WTC11 (cell line): ENCODE measurements around the gene HIBADH. TPM values are rescaled to one million over a fixed set of nuclear protein-coding genes. Genes with fewer than 3 reads are reported as not detected.

Source experiments
- ATAC-seq: fragments of 200-7000 bp; cut with Tn5 transposase; 2 replicates; pipeline ENCODE4 v1.10.0; 2021; ENCODE audit warnings: mild to moderate bottlenecking, moderate library complexity
- CTCF ChIA-PET: fragments of 300-600 bp; sonication (Branson Sonifier 250); formaldehyde crosslinking; loops from one replicate; lab custom pipeline; 2021; ENCODE audit warnings: antibody characterized with exemption; lab: Charles Lee
- POLR2A ChIA-PET: fragments of 350-600 bp; sonication (Branson Sonifier 250); formaldehyde crosslinking; loops from one replicate; lab custom pipeline; 2021; ENCODE audit warnings: antibody characterized with exemption; lab: Charles Lee
- DNase-seq: peaks from one replicate; pipeline ENCODE4 v3.0.0; 2021; ENCODE audit warnings: low spot score
- H3K27ac Mint-ChIP-seq: 2 replicates; pipeline ENCODE4 v1.8.0; 2021; ENCODE audit warnings: mixed read lengths
- H3K27me3 Mint-ChIP-seq: 2 replicates; pipeline ENCODE4 v1.8.0; 2021; ENCODE audit warnings: low read depth, mild to moderate bottlenecking, moderate library complexity, mixed read lengths
- H3K36me3 Mint-ChIP-seq: 2 replicates; pipeline ENCODE4 v1.8.0; 2021; ENCODE audit warnings: mixed read lengths
- H3K4me1 Mint-ChIP-seq: 2 replicates; pipeline ENCODE4 v1.8.0; 2022; ENCODE audit warnings: mixed read lengths
- H3K4me3 Mint-ChIP-seq: 2 replicates; pipeline ENCODE4 v1.8.0; 2021; ENCODE audit warnings: mild to moderate bottlenecking, moderate library complexity, mixed read lengths
- H3K9me3 Mint-ChIP-seq: 2 replicates; pipeline ENCODE4 v1.8.0; 2021; ENCODE audit warnings: mixed read lengths
- ETV6 ChIP-seq: sonication (generic); formaldehyde crosslinking; IDR thresholded peaks from 2 replicates; pipeline ENCODE4 v1.8.1; 2022; ENCODE audit warnings: mild to moderate bottlenecking, missing genetic modification reagents
- FOXJ3 ChIP-seq: sonication (generic); formaldehyde crosslinking; IDR thresholded peaks from 2 replicates; pipeline ENCODE4 v1.9.0; 2021; ENCODE audit warnings: missing genetic modification reagents, mild to moderate bottlenecking, borderline replicate concordance
- FOXK1 ChIP-seq: sonication (generic); formaldehyde crosslinking; IDR thresholded peaks from 2 replicates; pipeline ENCODE4 v1.8.0; 2022; ENCODE audit warnings: mild to moderate bottlenecking, moderate library complexity, missing genetic modification reagents
- FOXP1 ChIP-seq: sonication (generic); formaldehyde crosslinking; IDR thresholded peaks from 2 replicates; pipeline ENCODE4 v1.8.0; 2022; ENCODE audit warnings: missing genetic modification reagents, mild to moderate bottlenecking, moderate library complexity, borderline replicate concordance
- GRHL2 ChIP-seq: fragments of 250-450 bp; sonication (Bioruptor Pico); IDR thresholded peaks from 2 replicates; pipeline ENCODE4 v1.8.0; 2022; ENCODE audit warnings: mild to moderate bottlenecking, moderate library complexity; ENCODE audit not compliant: insufficient replicate concordance, severe bottlenecking
- KAT7 ChIP-seq: sonication (generic); formaldehyde crosslinking; IDR thresholded peaks from 2 replicates; pipeline ENCODE4 v1.8.1; 2023; ENCODE audit warnings: missing genetic modification reagents, mild to moderate bottlenecking, borderline replicate concordance
- MXD4 ChIP-seq: fragments of 250-450 bp; sonication (Bioruptor Pico); IDR thresholded peaks from 2 replicates; pipeline ENCODE4 v1.8.0; 2021; ENCODE audit warnings: mild to moderate bottlenecking, moderate library complexity, borderline replicate concordance
- NR2C2 ChIP-seq: sonication (generic); formaldehyde crosslinking; IDR thresholded peaks from 2 replicates; pipeline ENCODE4 v1.8.0; 2022; ENCODE audit warnings: mild to moderate bottlenecking, missing genetic modification reagents
- PRRX2 ChIP-seq: fragments of 250-450 bp; sonication (Bioruptor Pico); IDR thresholded peaks from 2 replicates; pipeline ENCODE4 v1.8.0; 2021; ENCODE audit warnings: mild to moderate bottlenecking
- SP1 ChIP-seq: sonication (generic); formaldehyde crosslinking; conservative IDR thresholded peaks from 2 replicates; pipeline ENCODE4 v1.8.1; 2022; ENCODE audit warnings: missing genetic modification reagents
- ZNF121 ChIP-seq: sonication (generic); formaldehyde crosslinking; IDR thresholded peaks from 2 replicates; pipeline ENCODE4 v1.8.0; 2023; ENCODE audit warnings: missing genetic modification reagents
- ZNF138 ChIP-seq: sonication (generic); formaldehyde crosslinking; conservative IDR thresholded peaks from 2 replicates; pipeline ENCODE4 v1.8.1; 2022; ENCODE audit warnings: mild to moderate bottlenecking, moderate library complexity, missing genetic modification reagents
- ZNF317 ChIP-seq: sonication (generic); formaldehyde crosslinking; IDR thresholded peaks from 2 replicates; pipeline ENCODE4 v1.8.1; 2023; ENCODE audit warnings: low read depth, mild to moderate bottlenecking, moderate library complexity, missing genetic modification reagents, borderline replicate concordance
- ZNF416 ChIP-seq: fragments of 250-450 bp; sonication (Bioruptor Pico); IDR thresholded peaks from 2 replicates; pipeline ENCODE4 v1.9.0; 2021; ENCODE audit warnings: mild to moderate bottlenecking, inconsistent platforms
- ZNF423 ChIP-seq: fragments of 250-450 bp; sonication (Bioruptor Pico); IDR thresholded peaks from 2 replicates; pipeline ENCODE4 v2.1.2; 2022; ENCODE audit warnings: mild to moderate bottlenecking, moderate library complexity
- total RNA-seq: library from RNA; stranded (reverse); gene quantifications from 3 replicates; pipeline ENCODE4 v1.2.3, GENCODE V29; 2021
- TF ChIP-seq, protein P1 (sequence below): sonication (generic); formaldehyde crosslinking; IDR thresholded peaks from 2 replicates; pipeline ENCODE4 v1.8.0; 2022; ENCODE audit warnings: mild to moderate bottlenecking, missing genetic modification reagents
- TF ChIP-seq, protein P2 (sequence below): sonication (generic); formaldehyde crosslinking; IDR thresholded peaks from 2 replicates; pipeline ENCODE4 v1.8.1; 2022; ENCODE audit warnings: missing genetic modification reagents, borderline replicate concordance
- TF ChIP-seq, protein P3 (sequence below): sonication (generic); formaldehyde crosslinking; IDR thresholded peaks from 2 replicates; pipeline ENCODE4 v1.8.1; 2023; ENCODE audit warnings: mild to moderate bottlenecking, missing genetic modification reagents
- TF ChIP-seq, protein P4 (sequence below): sonication (generic); formaldehyde crosslinking; conservative IDR thresholded peaks from 2 replicates; pipeline ENCODE4 v1.8.1; 2023; ENCODE audit warnings: mild to moderate bottlenecking, low read depth, missing genetic modification reagents, moderate library complexity
- TF ChIP-seq, protein P5 (sequence below): sonication (generic); formaldehyde crosslinking; IDR thresholded peaks from 2 replicates; pipeline ENCODE4 v1.8.1; 2022; ENCODE audit warnings: mild to moderate bottlenecking, missing genetic modification reagents, moderate library complexity, borderline replicate concordance
- TF ChIP-seq, protein P6 (sequence below): sonication (generic); formaldehyde crosslinking; IDR thresholded peaks from 2 replicates; pipeline ENCODE4 v1.8.0; 2023; ENCODE audit warnings: mild to moderate bottlenecking, missing genetic modification reagents
- TF ChIP-seq, protein P7 (sequence below): sonication (generic); formaldehyde crosslinking; IDR thresholded peaks from 2 replicates; pipeline ENCODE4 v1.8.0; 2022; ENCODE audit warnings: mild to moderate bottlenecking, missing genetic modification reagents
- TF ChIP-seq, protein P8 (sequence below): sonication (generic); formaldehyde crosslinking; IDR thresholded peaks from 2 replicates; pipeline ENCODE4 v1.8.0; 2022; ENCODE audit warnings: mild to moderate bottlenecking, missing genetic modification reagents
- TF ChIP-seq, protein P9 (sequence below): sonication (generic); formaldehyde crosslinking; IDR thresholded peaks from 2 replicates; pipeline ENCODE4 v1.8.1; 2023; ENCODE audit warnings: mild to moderate bottlenecking, missing genetic modification reagents, moderate library complexity

The HIBADH gene
- total RNA-seq, 1 experiment from 2014 or later = 27.9 TPM

DNA sequence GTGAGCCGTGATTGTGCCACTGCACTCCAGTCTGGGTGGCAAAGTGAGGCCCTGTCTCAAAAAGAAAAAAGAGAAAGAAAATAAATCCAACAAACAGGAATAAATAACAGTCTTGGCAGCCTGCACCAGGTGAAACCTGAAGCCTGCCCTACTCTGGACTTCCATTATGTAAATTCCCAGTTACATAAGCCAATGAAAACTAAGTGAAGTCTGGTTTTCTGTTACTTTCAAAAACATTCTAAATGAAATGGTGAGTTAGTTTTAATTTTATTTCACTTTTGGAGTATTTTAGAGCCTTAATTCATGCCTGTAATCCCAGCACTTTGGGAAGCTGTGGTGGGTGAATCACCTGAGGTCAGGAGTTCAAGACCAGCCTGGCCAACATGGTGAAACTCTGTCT, 22.5 kb upstream of the HIBADH start:
- Mint-ChIP-seq H3K9me3 (peaks cover 12% of the 10 kb centered on the region; the same call in 1 of the 2 replicates), H3K4me1 (peaks cover 9% of the 10 kb centered on the region), H3K27me3 (no peaks in the 10 kb centered on the region), H3K27ac (no peak overlapping the region), H3K36me3 (no peaks in the 10 kb centered on the region), H3K4me3 (no peak overlapping the region)
- ATAC-seq (no peak), DNase-seq (no peak)
- POLR2A ChIA-PET = no interaction called here
- CTCF ChIA-PET = no interaction called here
- no peak for TF ChIP-seq ZNF138
- no peak for TF ChIP-seq ZNF317 (CRISPR knock-in tag)
- TF ChIP-seq, protein P1, sequence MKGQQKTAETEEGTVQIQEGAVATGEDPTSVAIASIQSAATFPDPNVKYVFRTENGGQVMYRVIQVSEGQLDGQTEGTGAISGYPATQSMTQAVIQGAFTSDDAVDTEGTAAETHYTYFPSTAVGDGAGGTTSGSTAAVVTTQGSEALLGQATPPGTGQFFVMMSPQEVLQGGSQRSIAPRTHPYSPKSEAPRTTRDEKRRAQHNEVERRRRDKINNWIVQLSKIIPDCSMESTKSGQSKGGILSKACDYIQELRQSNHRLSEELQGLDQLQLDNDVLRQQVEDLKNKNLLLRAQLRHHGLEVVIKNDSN = no peak
- TF ChIP-seq, protein P2, sequence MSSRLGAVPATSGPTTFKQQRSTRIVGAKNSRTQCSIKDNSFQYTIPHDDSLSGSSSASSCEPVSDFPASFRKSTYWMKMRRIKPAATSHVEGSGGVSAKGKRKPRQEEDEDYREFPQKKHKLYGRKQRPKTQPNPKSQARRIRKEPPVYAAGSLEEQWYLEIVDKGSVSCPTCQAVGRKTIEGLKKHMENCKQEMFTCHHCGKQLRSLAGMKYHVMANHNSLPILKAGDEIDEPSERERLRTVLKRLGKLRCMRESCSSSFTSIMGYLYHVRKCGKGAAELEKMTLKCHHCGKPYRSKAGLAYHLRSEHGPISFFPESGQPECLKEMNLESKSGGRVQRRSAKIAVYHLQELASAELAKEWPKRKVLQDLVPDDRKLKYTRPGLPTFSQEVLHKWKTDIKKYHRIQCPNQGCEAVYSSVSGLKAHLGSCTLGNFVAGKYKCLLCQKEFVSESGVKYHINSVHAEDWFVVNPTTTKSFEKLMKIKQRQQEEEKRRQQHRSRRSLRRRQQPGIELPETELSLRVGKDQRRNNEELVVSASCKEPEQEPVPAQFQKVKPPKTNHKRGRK (CRISPR knock-in tag) = no peak
- TF ChIP-seq, protein P3, sequence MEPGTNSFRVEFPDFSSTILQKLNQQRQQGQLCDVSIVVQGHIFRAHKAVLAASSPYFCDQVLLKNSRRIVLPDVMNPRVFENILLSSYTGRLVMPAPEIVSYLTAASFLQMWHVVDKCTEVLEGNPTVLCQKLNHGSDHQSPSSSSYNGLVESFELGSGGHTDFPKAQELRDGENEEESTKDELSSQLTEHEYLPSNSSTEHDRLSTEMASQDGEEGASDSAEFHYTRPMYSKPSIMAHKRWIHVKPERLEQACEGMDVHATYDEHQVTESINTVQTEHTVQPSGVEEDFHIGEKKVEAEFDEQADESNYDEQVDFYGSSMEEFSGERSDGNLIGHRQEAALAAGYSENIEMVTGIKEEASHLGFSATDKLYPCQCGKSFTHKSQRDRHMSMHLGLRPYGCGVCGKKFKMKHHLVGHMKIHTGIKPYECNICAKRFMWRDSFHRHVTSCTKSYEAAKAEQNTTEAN (CRISPR knock-in tag) = no peak
- TF ChIP-seq, protein P4, sequence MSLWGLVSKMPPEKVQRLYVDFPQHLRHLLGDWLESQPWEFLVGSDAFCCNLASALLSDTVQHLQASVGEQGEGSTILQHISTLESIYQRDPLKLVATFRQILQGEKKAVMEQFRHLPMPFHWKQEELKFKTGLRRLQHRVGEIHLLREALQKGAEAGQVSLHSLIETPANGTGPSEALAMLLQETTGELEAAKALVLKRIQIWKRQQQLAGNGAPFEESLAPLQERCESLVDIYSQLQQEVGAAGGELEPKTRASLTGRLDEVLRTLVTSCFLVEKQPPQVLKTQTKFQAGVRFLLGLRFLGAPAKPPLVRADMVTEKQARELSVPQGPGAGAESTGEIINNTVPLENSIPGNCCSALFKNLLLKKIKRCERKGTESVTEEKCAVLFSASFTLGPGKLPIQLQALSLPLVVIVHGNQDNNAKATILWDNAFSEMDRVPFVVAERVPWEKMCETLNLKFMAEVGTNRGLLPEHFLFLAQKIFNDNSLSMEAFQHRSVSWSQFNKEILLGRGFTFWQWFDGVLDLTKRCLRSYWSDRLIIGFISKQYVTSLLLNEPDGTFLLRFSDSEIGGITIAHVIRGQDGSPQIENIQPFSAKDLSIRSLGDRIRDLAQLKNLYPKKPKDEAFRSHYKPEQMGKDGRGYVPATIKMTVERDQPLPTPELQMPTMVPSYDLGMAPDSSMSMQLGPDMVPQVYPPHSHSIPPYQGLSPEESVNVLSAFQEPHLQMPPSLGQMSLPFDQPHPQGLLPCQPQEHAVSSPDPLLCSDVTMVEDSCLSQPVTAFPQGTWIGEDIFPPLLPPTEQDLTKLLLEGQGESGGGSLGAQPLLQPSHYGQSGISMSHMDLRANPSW (CRISPR knock-in tag) = no peak
- TF ChIP-seq, protein P5, sequence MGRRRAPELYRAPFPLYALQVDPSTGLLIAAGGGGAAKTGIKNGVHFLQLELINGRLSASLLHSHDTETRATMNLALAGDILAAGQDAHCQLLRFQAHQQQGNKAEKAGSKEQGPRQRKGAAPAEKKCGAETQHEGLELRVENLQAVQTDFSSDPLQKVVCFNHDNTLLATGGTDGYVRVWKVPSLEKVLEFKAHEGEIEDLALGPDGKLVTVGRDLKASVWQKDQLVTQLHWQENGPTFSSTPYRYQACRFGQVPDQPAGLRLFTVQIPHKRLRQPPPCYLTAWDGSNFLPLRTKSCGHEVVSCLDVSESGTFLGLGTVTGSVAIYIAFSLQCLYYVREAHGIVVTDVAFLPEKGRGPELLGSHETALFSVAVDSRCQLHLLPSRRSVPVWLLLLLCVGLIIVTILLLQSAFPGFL = no peak
- no peak for TF ChIP-seq GRHL2 (CRISPR knock-in tag)
- no peak for TF ChIP-seq ETV6
- no peak for TF ChIP-seq MXD4
- no peak for TF ChIP-seq ZNF416 (CRISPR knock-in tag)
- TF ChIP-seq ZNF121 (CRISPR knock-in tag) = no peak
- no peak for TF ChIP-seq SP1
- TF ChIP-seq, protein P6, sequence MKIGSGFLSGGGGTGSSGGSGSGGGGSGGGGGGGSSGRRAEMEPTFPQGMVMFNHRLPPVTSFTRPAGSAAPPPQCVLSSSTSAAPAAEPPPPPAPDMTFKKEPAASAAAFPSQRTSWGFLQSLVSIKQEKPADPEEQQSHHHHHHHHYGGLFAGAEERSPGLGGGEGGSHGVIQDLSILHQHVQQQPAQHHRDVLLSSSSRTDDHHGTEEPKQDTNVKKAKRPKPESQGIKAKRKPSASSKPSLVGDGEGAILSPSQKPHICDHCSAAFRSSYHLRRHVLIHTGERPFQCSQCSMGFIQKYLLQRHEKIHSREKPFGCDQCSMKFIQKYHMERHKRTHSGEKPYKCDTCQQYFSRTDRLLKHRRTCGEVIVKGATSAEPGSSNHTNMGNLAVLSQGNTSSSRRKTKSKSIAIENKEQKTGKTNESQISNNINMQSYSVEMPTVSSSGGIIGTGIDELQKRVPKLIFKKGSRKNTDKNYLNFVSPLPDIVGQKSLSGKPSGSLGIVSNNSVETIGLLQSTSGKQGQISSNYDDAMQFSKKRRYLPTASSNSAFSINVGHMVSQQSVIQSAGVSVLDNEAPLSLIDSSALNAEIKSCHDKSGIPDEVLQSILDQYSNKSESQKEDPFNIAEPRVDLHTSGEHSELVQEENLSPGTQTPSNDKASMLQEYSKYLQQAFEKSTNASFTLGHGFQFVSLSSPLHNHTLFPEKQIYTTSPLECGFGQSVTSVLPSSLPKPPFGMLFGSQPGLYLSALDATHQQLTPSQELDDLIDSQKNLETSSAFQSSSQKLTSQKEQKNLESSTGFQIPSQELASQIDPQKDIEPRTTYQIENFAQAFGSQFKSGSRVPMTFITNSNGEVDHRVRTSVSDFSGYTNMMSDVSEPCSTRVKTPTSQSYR (CRISPR knock-in tag) = no peak

DNA sequence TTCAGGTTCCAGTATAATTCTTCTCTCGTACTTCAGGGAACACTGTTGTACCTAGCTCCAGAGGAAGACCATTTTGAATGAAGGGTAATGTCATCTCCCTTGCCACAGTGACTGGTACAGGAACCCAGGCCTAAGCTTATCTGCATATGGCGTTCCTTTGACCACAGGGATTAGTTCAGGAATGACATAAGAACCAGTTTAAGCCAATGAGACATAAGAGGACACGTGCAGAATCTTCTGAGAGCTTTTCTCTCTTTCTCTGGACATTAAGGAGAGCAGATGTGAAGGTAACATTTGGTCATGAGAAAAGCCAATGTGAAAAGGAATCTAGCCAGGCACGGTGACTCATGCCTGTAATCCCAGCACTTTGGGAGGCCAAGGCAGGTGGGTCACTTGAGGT, 21.8 kb upstream of the HIBADH start:
- H3K4me1 Mint-ChIP-seq = peaks cover 3% of the 10 kb centered on the region
- DNase-seq = no peak
- H3K9me3 Mint-ChIP-seq = peaks cover 12% of the 10 kb centered on the region; the same call in 1 of the 2 replicates
- H3K36me3 Mint-ChIP-seq = no peaks in the 10 kb centered on the region
- H3K4me3 Mint-ChIP-seq = no peak overlapping the region
- H3K27me3 Mint-ChIP-seq = no peaks in the 10 kb centered on the region
- ChIA-PET CTCF (no interaction called here), POLR2A (interaction anchor here (0.6 kb wide), 1 partner anchor 34 kb away, joined by 3 read pairs; no protein-coding TSS in a partner anchor)
- ATAC-seq = no peak
- no peak overlapping the region for H3K27ac Mint-ChIP-seq
- TF ChIP-seq, protein P7, sequence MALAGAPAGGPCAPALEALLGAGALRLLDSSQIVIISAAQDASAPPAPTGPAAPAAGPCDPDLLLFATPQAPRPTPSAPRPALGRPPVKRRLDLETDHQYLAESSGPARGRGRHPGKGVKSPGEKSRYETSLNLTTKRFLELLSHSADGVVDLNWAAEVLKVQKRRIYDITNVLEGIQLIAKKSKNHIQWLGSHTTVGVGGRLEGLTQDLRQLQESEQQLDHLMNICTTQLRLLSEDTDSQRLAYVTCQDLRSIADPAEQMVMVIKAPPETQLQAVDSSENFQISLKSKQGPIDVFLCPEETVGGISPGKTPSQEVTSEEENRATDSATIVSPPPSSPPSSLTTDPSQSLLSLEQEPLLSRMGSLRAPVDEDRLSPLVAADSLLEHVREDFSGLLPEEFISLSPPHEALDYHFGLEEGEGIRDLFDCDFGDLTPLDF = no peak
- TF ChIP-seq FOXJ3 (CRISPR knock-in tag) (no peak), ZNF121 (CRISPR knock-in tag) (no peak), PRRX2 (CRISPR knock-in tag) (no peak), FOXP1 (CRISPR knock-in tag) (no peak), ZNF423 (CRISPR knock-in tag) (no peak), FOXK1 (no peak), KAT7 (no peak), NR2C2 (no peak)
- TF ChIP-seq, protein P8, sequence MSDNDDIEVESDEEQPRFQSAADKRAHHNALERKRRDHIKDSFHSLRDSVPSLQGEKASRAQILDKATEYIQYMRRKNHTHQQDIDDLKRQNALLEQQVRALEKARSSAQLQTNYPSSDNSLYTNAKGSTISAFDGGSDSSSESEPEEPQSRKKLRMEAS (CRISPR knock-in tag) = no peak
- TF ChIP-seq, protein P9, sequence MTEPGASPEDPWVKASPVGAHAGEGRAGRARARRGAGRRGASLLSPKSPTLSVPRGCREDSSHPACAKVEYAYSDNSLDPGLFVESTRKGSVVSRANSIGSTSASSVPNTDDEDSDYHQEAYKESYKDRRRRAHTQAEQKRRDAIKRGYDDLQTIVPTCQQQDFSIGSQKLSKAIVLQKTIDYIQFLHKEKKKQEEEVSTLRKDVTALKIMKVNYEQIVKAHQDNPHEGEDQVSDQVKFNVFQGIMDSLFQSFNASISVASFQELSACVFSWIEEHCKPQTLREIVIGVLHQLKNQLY (CRISPR knock-in tag) = no peak
